GM12878 (cell line): ENCODE measurements around the gene ENDOD1.

Source experiments
- ATF3 ChIP-seq: IDR thresholded peaks from 2 replicates; pipeline ENCODE4 v1.6.1; 2011; ENCODE audit warnings: low read depth, mild to moderate bottlenecking, low read length, moderate library complexity, borderline replicate concordance; ENCODE audit errors: extremely low read depth
- CHD2 ChIP-seq: IDR thresholded peaks from 2 replicates; pipeline ENCODE4 v1.6.1; 2011; ENCODE audit warnings: low read depth, low read length, improper control_type of control experiment, borderline replicate concordance
- CTCF ChIP-seq, 3 experiments: IDR thresholded peaks in 2 of 3; conservative IDR thresholded peaks in 1 of 3; 2 replicates each; pipeline ENCODE4 v1.5.1; 2011; ENCODE audit warnings: low read depth in 3 of 3, low read length in 3 of 3, mild to moderate bottlenecking in 3 of 3, control low read depth in 2 of 3, moderate library complexity in 2 of 3, inconsistent platforms in 1 of 3, mixed read lengths in 1 of 3; ENCODE audit not compliant: control insufficient read depth in 2 of 3, insufficient read depth in 1 of 3; ENCODE audit errors: extremely low read depth in 1 of 3
- NR2C1 ChIP-seq: fragments of 450-650 bp; IDR thresholded peaks from 2 replicates; pipeline ENCODE4 v1.6.1; 2017; ENCODE audit warnings: antibody characterized with exemption, mild to moderate bottlenecking, moderate library complexity
- NR2F1 ChIP-seq: fragments of 450-650 bp; conservative IDR thresholded peaks from 2 replicates; pipeline ENCODE4 v1.6.1; 2017; ENCODE audit warnings: mild to moderate bottlenecking
- PKNOX1 ChIP-seq: fragments of 450-650 bp; IDR thresholded peaks from 2 replicates; pipeline ENCODE4 v1.6.1; 2016; ENCODE audit warnings: mild to moderate bottlenecking
- RAD51 ChIP-seq: fragments of 450-650 bp; IDR thresholded peaks from 2 replicates; pipeline ENCODE4 v1.6.1; 2016; ENCODE audit warnings: moderate library complexity, mild to moderate bottlenecking, inconsistent platforms
- SMC3 ChIP-seq: IDR thresholded peaks from 2 replicates; pipeline ENCODE4 v1.6.1; 2011; ENCODE audit warnings: low read length, improper control_type of control experiment, borderline replicate concordance
- TAF1 ChIP-seq: IDR thresholded peaks from 2 replicates; pipeline ENCODE4 v1.6.1; 2011; ENCODE audit warnings: mild to moderate bottlenecking, low read depth, low read length, borderline replicate concordance
- ZBTB11 ChIP-seq: fragments of 450-650 bp; formaldehyde crosslinking; IDR thresholded peaks from 2 replicates; pipeline ENCODE4 v1.5.0; 2022; ENCODE audit warnings: mild to moderate bottlenecking, missing genetic modification characterization
- ZNF384 ChIP-seq: IDR thresholded peaks from 2 replicates; pipeline ENCODE4 v1.6.1; 2012; ENCODE audit warnings: low read depth, mild to moderate bottlenecking, low read length, improper control_type of control experiment, borderline replicate concordance

GRCh38 chr11:95135880-95136279 lies 46.2 kb downstream of the ENDOD1 start:
- TF ChIP-seq TAF1 = no peak
- no peak for TF ChIP-seq RAD51
- no peak for TF ChIP-seq ATF3
- TF ChIP-seq ZNF384 = no peak
- no peak for TF ChIP-seq CTCF (IDR thresholded peaks at IDR 0.05 in 2 of 3, conservative IDR thresholded peaks at IDR 0.05 in 1 of 3; ENCODE audit: control insufficient read depth in 2 of 3, extremely low read depth in 1 of 3, insufficient read depth in 1 of 3, low read depth in 3 of 3, low read length in 3 of 3)
- no peak for TF ChIP-seq PKNOX1
- TF ChIP-seq NR2C1 = no peak
- no peak for TF ChIP-seq CHD2
- no peak for TF ChIP-seq ZBTB11 (CRISPR knock-in tag)
- no peak for TF ChIP-seq SMC3
- TF ChIP-seq NR2F1 = no peak
